Activated gamma-delta T cell treated with anti-CD3 and anti-CD28 coated beads, Interleukin-2, amount 50 U/mL, for 16 hours (primary cell): Measurements from ENCODE around the gene TTBK1.

ENCODE experiments used
- DNase-seq: peaks from one replicate; pipeline ENCODE4 v3.0.0-alpha.2; 2020; ENCODE audit warnings: low read depth

Gene TTBK1

DNA sequence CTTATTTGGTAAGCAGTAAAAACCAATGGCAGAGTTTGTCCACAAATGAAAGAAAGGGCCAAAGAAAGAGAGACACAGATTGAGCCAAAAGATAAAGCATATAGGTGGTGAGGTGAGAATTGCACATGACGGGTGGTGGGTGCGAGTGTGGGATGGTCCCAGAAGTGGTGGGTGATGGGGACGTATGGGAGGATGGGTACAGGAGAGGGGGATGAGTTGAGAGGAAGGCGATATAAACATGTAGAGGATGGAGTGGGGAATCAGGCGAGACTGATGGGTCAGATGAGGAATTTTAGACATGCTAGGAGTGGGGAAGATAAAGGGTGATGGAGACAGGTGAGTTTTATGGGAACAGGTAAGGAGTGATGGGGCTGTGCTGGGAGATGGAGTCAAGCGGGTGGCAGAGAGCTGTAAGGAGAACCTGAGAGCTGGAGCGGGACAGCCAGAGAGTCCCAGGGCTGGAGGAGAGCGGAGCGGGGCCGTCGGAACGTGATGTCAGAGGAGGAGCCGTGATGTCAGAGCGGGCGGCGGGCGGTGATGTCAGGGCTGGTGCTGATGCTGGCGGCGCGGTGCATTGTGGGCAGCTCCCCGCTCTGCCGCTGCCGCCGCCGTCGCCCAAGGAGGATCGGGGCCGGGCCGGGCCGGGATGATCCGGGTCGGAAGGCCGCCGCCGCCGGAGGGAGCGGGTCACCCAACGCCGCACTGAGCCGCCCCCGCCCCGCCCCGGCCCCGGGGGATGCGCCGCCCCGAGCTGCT lies at the start of gene TTBK1:
Gene TTBK1 (plus strand): TSS at position 574 of the 756 bp plus-strand sequence. CDS start 3,180 bp downstream, outside the sequence.
- DNase-seq = no peak

GRCh38 chr6:43193929-43194328 lies 49.4 kb upstream of the TTBK1 start:
- no peak for DNase-seq

DNA sequence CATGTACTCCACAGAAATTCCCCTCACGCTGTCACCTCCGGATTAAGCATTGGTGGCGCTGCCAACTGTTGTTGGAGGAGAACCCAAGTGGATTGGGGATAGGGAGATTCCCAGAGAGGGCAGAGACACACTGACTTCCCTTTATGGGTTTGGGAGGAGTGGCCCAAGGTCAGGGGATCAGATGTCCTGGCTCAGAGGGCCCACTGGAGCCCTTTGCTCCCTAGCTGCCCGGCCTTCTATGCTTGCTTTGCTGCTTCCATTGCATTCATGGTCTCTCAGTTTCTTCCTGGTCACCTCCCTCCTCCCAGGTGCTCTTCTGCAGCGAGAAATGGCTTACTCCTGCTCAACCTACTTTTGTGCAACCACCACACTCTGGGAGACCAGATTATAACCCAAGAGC lies 46.9 kb upstream of the TTBK1 start:
- DNase-seq = no peak

GRCh38 chr6:43199912-43200311 lies 43.4 kb upstream of the TTBK1 start:
- DNase-seq = no peak

GRCh38 chr6:43200541-43200940 lies 42.7 kb upstream of the TTBK1 start:
- DNase-seq = no peak

DNA sequence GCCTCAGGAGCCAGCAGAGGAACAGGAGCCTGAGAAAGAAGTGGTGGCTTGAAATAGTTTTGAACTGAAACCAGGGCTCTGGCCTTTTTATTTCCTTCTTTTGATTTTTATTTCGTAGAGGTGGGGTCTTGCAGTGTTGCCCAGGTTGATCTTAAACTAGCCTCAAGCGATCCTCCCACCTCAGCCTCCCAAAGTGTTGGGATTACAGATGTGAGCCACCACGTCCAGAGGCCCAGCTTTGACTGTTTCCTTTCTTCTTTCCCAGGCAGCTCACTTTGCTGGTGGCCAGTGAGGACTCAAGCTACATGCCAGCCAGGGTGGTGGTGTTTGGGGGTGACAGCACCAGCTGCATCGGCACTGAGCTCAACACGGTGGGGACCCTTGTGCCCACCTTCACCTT lies 40.8 kb upstream of the TTBK1 start:
- no peak for DNase-seq

DNA sequence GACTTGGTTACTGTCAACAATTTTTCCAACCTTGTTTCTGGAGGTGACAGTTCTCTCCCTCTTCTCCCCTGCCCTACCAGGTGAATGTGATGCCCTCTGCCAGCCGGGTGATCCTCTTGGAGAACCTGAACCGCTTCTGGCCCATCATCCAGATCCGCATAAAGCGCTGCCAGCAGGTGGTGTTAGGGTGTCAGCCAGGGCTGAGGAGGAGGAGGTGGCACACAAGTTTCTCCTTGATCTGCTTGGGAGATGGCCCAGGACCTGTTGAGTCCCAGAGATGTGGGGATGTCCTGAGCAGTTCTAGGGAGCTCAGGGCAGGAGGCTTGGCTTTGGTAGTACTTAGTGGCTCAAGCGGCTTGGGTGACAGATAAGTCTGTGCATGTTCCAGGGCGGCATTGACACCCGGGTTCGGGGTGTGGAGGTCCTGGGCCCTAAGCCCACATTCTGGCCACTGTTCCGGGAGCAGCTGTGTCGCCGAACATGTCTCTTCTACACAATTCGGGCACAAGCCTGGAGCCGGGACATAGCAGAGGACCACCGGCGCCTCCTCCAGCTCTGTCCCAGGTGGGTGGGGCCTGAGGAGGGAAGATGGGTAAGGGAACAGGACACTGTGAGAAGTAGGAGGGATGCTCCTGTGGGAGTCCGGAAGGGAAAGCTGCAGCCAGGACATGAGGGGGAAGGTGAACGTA lies 40.1 kb upstream of the TTBK1 start:
- no peak for DNase-seq

DNA sequence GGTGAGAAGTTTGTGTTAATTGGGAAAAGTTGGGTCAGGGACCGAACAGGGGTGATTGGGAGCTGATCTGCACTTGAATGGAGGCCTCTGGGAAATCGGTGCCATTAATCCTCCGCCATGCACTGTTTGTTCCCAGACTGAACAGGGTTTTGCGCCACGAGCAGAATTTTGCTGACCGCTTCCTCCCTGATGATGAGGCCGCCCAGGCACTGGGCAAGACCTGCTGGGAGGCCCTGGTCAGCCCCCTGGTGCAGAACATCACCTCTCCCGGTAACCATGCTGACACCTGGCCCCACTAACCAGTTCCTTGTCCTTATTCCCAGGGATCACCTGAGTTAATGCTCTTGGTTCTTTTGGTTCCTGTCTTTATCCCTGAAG lies 39.6 kb upstream of the TTBK1 start:
- no peak for DNase-seq

DNA sequence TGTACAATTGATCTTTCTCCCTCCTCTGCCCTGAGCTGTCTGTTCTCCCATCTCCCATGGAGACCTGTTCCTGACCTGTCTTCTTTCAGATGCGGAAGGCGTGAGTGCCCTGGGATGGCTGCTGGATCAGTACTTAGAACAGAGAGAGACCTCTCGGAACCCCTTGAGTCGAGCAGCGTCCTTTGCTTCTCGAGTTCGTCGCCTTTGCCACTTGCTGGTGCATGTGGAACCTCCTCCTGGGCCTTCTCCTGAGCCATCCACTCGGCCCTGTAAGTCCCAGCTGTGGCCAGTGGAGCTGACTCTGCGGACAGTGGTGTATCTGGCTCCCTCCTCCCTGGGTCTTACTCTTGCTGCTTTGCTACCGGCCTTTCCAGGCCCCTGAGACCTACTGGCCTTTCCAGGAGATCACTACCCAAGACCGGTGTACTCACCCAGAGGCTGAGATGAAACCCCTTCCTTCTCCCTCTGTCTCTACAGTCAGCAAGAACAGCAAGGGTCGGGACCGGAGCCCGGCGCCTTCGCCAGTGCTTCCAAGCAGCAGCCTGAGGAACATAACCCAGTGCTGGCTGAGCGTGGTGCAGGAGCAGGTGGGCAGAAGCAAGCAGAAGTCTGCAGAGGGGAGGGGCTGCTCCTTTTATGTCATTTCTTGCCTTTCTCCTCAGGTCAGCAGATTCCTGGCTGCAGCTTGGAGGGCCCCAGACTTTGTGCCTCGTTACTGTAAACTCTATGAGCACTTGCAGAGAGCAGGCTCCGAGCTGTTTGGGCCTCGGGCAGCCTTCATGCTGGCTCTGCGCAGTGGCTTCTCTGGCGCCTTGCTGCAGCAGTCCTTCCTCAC lies 38.8 kb upstream of the TTBK1 start:
- no peak for DNase-seq

- DNase-seq = no peak
These were observed 37.4 kb upstream of the TTBK1 start for GRCh38 chr6:43205849-43206248.

DNA sequence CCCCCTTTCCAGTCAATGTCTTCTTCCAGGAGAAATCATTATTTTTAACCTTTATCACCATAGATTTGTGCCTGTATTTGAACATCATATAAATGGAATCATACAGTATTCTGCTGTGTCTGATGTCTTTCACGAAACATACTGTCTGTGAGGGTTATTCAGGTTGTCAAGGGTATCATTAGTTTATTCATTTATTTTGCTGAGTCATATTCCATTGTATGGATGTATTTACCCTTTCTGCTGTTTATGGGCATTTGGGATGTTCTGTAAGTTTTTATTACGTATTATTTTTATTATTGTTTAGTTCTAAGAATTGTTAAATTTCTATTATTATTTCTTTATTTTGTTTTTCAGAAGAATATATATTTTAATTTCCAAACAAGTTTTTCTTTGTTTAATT lies 36.0 kb upstream of the TTBK1 start:
- no peak for DNase-seq

GRCh38 chr6:43211955-43212354 lies 31.3 kb upstream of the TTBK1 start:
- DNase-seq = no peak

DNA sequence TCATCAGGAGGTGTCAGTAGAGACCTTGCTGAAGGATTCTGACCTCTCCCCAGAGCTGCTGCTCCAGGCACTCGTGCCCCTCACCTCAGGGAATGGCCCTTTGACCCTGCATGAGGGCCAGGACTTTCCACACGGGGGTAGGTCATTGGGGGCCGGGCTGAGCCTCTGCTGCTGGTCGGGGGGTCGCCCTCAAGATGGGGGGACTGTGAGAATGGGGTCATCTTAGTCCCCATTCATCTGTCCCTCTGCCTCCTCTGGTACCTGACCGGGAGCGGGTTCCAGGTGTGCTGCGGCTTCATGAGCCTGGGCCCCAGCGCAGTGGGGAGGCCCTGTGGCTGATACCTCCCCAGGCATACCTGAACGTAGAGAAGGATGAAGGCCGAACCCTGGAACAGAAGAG lies 29.9 kb upstream of the TTBK1 start:
- DNase-seq = no peak

DNA sequence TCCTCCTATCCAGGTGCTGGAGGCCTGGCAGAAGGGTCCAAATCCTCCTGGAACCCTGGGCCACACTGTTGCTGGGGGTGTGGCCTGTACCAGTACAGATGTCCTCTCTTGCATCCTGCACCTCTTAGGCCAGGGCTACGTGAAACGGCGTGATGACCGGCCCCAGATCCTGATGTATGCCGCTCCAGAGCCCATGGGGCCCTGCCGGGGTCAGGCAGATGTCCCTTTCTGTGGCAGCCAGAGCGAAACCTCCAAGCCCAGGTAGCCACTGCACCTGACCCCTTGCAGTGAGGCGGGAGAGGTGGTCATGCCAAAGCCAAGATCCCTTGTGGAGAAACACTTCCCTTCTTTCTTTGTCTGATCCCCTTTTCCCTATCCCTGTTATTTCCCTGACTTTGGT lies 28.2 kb upstream of the TTBK1 start:
- DNase-seq = no peak

GRCh38 chr6:43216200-43216599 lies 27.1 kb upstream of the TTBK1 start:
- DNase-seq = no peak

DNA sequence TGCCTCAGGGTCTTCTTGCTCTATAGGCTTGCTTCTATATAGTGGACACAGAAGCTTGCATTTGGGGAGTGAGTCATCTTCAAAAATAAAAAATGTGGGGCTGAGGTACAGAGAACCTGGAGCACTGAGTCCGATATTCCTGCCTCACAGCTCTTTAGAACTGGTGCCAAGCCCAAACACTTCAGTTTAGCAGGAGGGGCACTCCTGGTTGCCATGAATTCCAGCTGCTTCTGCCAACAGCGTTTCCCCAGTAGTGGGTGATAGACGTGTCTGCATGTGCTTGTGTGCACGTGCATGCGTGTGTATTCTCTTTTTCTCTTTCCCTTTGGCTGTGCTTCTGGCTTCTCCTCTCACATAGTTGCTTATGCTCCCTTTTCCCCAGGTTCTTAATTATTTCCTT lies 25.9 kb upstream of the TTBK1 start:
- DNase-seq = no peak

DNA sequence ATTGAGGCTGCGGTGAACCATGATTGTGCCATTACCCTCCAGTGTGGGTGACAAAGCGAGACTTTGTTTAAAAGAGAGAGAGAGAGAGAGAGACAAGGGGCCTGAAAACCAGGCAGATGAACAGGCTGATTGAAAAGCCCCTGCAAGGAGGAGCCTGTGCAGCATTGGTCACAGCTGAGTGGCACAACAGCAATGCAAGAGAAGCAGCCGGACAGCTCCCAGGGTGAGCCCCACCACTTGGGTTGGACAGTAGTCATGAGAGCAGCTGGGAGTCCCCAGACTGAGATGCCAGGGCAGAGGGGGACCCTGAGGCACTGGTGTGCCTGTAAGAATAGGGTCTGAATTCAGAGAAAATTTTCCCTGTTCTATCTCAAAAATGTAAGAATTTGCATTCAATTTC lies 24.2 kb upstream of the TTBK1 start:
- no peak for DNase-seq

DNA sequence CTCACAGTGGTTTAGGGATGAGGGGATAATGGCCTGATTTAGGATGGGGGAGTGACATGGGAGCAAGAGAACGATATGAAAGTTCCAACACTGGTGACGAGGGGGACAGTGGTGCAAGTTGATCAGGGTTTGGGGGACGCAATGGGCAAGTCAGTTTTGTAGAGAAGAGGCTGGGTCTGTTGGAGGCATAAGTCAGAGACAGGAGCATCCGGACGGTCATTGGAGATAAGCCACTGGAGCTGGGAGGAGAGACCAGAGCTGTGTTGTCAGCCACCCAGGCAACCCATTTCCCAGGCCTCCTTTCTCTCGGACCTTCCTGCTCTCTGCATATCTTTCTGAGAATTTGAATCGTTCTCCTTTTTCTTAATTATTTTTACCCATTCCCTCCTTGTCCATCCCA lies 23.5 kb upstream of the TTBK1 start:
- DNase-seq = no peak

- no peak for DNase-seq
These were observed 22.8 kb upstream of the TTBK1 start for GRCh38 chr6:43220439-43220951.

DNA sequence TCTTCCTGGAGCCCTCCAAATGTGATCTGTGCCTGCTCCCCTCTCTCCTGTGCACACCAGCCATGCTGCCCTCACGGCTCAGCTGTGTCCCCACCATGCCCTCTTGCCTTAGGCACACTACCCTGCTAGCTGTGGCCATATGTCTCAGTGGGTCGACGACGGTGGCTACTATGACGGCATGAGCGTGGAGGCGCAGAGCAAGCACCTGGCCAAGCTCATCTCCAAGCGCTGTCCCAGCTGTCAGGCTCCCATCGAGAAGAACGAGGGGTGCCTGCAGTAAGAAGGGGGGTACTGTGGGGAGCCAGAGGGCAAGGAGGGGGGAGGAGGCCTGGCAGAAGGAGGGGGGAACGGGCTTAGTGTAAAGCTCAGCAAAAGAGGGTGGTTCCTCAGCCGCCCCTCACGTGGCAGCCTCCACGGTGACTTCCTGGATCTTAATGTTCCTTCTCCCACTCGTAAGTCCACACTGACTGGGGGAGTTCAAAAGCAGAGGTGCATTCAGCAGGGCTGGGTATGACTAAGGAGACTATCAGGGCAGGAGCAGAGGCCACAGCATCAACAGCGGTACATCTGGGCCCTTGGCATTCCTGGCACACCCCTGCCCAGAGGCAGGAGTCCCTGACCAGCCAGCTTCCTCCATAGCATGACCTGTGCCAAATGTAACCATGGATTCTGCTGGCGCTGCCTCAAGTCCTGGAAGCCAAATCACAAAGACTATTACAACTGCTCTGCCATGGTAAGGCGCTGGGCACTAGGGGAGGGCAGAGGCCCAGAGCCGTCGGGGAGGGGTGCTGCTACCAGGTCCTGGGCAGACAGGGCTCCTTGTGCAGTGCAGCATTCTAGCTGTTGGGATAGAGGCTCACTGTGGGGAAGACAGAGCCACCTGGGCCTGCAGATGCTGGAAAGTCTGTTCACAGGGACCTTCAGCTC lies 22.0 kb upstream of the TTBK1 start:
- no peak for DNase-seq

DNA sequence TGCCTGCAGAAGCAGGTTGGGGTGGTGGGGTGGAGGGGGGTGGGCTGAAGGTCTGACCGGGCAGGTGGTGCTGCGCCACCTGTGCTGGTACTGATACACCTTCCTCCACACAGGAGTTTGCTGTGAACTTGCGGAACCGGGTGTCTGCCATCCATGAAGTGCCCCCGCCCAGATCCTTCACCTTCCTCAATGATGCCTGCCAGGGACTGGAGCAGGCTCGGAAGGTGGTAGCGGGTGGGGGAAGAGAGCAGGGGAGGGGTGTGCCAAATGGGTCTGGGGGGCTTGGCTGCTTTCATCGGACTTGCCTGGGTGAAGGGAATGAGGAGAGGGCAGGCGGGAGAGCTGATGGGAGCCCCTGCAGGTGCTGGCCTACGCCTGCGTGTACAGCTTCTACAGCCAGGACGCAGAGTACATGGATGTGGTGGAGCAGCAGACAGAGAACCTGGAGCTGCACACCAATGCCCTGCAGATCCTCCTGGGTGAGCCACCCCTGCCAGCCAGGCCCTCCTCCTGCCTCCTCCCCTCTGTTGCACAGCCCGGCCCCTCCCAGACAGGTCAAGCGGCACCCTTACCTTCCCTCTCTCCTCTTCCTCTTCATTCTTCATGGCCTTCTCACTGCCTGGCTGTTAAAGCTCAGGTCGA lies 20.7 kb upstream of the TTBK1 start:
- DNase-seq = no peak
